Measurements from ENCODE around the gene MAPK7.

MAPK7 gene

DNA sequence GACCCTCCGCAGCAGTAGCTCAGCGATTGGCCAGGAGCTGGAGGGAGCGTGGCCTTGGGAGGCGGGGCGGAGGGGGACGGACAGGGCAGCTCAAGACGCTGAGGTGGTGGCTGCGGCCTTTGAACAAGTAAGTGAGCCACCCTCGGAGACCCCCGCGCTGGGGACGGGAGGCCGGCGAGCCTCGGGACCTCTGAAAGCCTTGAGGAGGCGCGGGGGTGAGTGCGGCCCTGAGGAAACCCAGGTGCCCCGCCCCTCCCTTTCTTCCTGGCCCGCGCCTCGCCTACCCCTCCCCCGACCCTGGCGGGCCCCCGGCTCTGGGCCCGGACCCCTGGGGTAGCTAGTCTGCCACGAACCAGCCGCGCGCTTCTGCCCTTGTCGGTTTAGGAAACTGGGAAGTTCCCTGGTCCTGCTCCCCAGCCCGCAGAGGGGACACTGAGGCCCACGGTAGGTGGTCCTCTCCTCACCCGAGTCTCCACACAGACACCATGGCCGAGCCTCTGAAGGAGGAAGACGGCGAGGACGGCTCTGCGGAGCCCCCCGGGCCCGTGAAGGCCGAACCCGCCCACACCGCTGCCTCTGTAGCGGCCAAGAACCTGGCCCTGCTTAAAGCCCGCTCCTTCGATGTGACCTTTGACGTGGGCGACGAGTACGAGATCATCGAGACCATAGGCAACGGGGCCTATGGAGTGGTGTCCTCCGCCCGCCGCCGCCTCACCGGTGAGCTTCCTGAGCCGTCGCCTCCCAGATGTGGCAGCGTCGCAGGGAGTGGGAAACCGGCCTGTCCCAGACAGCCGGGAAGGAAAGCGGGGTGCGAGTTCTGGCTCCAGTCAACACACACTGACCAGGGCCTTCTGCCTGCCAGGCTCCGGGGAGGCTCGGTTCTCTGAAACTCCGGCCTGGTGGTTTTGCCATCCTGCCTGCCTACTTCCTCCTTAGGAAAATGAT lies at the start of gene MAPK7:
Gene MAPK7, plus strand, starts transcription at position 83 of the 945 bp plus-strand sequence. Its CDS starts 403 bp downstream, at position 486.
- no peak for DNase-seq

DNA sequence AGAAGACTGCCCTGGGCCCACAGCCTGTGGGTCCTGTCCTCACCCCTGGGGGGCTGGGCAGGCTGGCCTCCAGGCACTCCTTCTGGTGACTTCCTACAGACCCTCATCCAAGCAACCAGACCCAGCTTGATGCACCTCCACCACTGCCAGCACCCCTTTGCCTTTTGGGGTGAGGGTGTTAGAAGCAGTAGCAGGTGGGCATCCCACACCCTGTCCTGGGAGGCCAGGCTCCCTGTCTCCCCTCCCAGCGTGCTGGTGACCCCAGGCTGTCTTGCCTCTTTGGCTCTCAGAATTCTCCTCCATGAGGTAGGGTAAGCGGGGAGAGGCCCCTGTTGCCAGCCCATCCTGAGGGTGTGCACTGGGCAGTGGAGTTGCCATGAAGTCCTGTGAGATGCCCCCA lies 49.2 kb upstream of the MAPK7 start:
- no peak for DNase-seq

- no peak for DNase-seq
Observed at GRCh38 chr17:19329839-19330238, 48.5 kb upstream of the MAPK7 start.

DNA sequence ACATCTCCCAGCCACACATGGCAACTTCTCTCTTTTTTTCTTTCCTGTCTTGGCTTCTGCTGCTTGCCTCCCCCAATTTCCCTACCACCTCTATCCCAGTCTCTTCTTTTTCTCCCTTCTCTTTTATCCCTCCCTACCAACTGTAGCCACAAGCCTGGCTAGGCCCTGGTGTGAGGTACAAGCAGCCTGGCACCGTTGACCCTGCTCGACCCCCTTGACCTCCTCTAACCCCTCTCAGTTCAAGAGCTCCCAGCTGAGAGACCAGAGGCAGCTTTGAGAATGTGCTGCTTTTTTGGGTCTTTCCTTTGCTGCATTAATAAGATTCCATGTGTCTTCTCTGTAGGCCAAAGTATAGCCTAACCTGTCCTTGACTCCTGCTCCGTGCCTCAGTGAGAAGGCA lies 48.0 kb upstream of the MAPK7 start:
- DNase-seq, result no peak

DNA sequence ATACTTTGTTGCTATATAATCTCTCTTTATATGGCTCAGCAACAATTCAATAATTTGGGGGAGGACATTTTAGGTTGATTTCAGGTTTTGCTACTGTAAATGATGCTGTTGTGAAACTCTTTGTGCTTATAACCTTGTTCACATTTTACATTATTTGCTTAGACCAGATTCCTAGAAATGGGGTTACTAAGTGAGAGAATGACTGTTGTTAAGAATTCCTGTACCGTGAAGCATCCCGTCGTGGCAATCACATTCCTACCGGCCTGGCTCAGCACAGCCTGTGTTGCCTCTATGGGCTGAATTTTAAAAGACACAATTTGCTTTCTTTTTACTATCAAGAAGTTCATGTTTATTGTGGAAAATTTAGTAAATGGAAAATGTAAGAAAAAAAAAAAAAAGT lies 47.2 kb upstream of the MAPK7 start:
- DNase-seq, result no peak

- DNase-seq, result no peak
Observed at GRCh38 chr17:19331543-19332245, 46.6 kb upstream of the MAPK7 start.

GRCh38 chr17:19332371-19333131 lies 45.7 kb upstream of the MAPK7 start:
- DNase-seq, result no peak

DNA sequence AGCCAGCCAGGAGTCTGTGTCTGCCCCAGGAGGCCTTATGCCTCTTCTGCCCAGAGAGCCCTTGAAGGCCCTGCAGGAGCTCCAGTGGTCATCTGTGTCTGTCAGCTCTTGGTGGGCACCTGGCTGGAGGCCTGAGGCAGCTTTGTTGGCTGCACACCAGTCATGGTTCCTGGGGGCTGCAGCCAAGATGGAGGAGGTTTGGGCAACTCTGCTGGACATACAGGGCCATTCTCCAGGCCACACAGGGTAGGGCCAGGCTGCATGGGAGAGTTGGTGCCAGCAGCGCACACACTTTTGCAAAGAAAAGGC lies 45.2 kb upstream of the MAPK7 start:
- DNase-seq, result no peak

- no peak for DNase-seq
Observed at GRCh38 chr17:19333736-19334290, 44.5 kb upstream of the MAPK7 start.

DNA sequence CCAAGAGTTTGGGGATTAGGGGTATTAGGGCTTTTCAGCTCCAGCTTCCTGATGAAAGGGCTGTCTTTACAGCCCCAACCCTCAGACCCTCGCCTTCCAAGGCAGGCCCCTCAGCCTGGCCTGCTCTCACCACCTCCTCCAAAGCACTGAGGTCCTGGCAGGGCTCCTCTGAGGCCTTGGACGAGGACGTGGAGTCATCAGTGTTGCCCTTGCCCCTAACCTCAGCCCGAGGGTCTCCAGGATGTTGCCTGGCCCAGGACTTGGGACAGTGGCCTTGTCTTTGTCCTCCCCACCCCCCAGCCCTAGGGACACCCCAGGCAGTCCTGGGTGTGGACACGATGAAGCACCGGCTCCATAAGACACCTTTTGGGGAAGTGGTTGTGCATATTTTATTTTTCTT lies 44.0 kb upstream of the MAPK7 start:
- DNase-seq, result no peak

DNA sequence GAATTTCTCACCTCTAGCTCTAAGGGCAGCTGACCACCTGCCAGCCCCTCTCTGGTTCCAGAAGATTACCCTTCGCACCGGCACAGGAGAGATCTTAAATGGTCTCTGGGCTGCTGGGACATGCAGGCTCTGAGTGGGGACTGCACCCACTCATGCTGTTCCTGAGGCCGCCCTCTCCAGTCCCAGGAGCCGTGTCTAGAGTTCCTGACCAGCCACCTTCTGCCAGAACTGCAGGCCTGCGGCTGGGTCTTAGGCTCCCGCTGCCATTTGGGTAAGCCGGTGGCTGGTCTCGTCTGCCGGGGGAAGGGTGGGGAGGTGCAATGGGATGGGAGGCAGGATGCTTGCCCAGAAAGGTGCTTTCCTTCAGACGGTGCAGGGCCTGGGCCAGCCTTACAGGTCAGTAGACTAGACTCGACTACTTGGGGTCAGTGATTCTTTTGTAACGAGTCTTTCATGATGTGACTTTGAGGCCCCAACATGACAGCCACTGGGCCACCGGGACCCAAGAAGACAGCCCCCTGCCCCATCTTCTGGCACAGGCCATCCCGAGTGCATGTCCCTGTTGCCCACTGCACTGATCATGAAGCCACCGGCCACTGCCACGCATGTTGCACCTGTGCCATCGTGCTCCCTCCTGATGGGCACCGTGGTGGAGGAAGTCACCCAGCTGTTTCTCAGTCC lies 42.2 kb upstream of the MAPK7 start:
- no peak for DNase-seq

- no peak for DNase-seq
Observed at GRCh38 chr17:19336938-19337711, 41.2 kb upstream of the MAPK7 start.

GRCh38 chr17:19337712-19338023 lies 40.6 kb upstream of the MAPK7 start:
- no peak for DNase-seq

GRCh38 chr17:19338031-19338990 lies 40.0 kb upstream of the MAPK7 start:
- peak; percentile 77 for DNase-seq

DNA sequence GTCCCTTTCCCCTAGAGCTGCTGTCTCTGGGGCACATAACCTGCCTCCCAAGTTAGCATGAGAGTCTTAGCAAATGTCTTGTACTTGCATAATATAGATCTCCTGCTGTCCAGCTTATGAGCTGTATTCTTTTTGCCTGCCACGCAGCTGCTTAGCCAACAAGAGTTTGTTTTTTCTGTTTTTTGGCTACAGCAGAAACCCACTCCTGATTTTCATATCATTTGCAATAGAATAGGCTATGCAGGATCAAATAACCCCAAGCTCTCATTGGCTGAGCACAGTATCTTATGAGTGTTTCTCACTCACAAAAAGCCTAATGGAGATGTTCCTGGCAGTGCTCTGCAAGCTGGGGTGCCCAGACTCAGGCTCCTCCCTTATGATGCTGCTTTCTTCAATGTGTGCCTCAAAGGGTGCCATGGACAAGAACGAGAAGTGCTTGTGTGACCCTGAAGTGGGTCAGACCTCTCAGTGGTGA lies 38.9 kb upstream of the MAPK7 start:
- DNase-seq, result no peak

- no peak for DNase-seq
Observed at GRCh38 chr17:19341211-19341631, 37.1 kb upstream of the MAPK7 start.

- DNase-seq, result no peak
Observed at GRCh38 chr17:19341641-19342610, 36.4 kb upstream of the MAPK7 start.

DNA sequence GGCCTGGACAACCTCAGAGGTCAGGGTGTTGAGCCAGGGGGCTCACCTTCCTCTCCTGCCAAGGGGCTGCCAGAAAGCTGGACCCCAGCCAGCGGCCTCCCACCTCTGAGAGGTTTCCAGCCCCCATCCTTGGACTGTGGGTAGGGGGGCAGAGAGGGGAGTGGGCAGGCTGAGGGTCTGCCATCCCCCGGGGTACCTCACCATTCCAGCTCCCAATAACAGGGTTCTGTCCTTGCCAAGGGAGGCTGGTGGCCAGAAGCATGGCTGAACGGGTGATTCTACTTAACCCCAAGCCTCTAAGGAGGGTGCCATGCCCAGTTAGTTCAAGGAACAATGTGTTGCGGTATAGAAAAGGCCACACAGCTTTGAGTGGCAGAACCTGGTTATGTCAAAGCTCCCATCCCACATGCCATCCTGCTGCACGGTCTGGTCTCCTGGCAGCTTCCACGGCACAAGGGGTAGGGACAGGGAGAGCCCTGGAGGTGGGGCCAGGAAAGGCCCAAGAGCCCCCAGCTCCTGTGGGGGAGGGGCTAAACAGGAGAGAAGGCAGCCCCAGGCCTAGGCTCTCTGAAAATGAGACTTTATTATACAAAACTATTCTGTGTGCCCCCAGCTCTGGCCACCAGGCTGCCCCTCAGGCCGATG lies 35.6 kb upstream of the MAPK7 start:
- DNase-seq, result no peak

GRCh38 chr17:19343256-19343630 lies 35.1 kb upstream of the MAPK7 start:
- no peak for DNase-seq
